ENCODE measurements around the gene SLIT3.

Gene SLIT3

GRCh38 chr5:168770036-168770498 lies 530.9 kb downstream of the SLIT3 start:
- no peak overlapping the region for H3K9ac ChIP-seq
- H2AFZ ChIP-seq, result no peak overlapping the region
- H3K79me2 ChIP-seq, result no peaks in the 10 kb centered on the region
- H3K4me3 ChIP-seq (ENCODE audit: low read depth, low read length), result no peak overlapping the region
- TF ChIP-seq CTCF (IDR thresholded peaks at IDR 0.05), result no peak
- no peaks in the 10 kb centered on the region for H3K36me3 ChIP-seq (ENCODE audit: control insufficient read depth, insufficient read depth, low read length)
- no peak overlapping the region for H3K27ac ChIP-seq
- no peak overlapping the region for H3K4me2 ChIP-seq (ENCODE audit: low read length)
- H3K9me3 ChIP-seq (ENCODE audit: control insufficient read depth, low read length), result no peaks in the 10 kb centered on the region
- no peaks in the 10 kb centered on the region for H3K27me3 ChIP-seq (ENCODE audit: control insufficient read depth, insufficient read depth, low read length)
- H3K4me1 ChIP-seq, result no peaks in the 10 kb centered on the region

- H3K9me3 ChIP-seq (ENCODE audit: control insufficient read depth, low read length), result no peaks in the 10 kb centered on the region
- H3K4me2 ChIP-seq (ENCODE audit: low read length), result no peak overlapping the region
- H3K36me3 ChIP-seq (ENCODE audit: control insufficient read depth, insufficient read depth, low read length), result no peaks in the 10 kb centered on the region
Observed at GRCh38 chr5:168768172-168768571, 532.8 kb downstream of the SLIT3 start.

GRCh38 chr5:168766426-168766700 lies 534.6 kb downstream of the SLIT3 start:
- no peaks in the 10 kb centered on the region for H3K27me3 ChIP-seq (ENCODE audit: control insufficient read depth, insufficient read depth, low read length)
- no peak overlapping the region for H3K4me3 ChIP-seq (ENCODE audit: low read depth, low read length)
- H3K4me2 ChIP-seq (ENCODE audit: low read length), result no peak overlapping the region
- no peak overlapping the region for H2AFZ ChIP-seq
- H3K36me3 ChIP-seq (ENCODE audit: control insufficient read depth, insufficient read depth, low read length), result no peaks in the 10 kb centered on the region
- no peak overlapping the region for H3K27ac ChIP-seq
- H3K9ac ChIP-seq, result no peak overlapping the region
- no peaks in the 10 kb centered on the region for H3K79me2 ChIP-seq
- no peak for TF ChIP-seq CTCF (IDR thresholded peaks at IDR 0.05)
- no peaks in the 10 kb centered on the region for H3K9me3 ChIP-seq (ENCODE audit: control insufficient read depth, low read length)
- no peaks in the 10 kb centered on the region for H3K4me1 ChIP-seq

More at GRCh38 chr5:168768172-168768571, 532.8 kb downstream of the SLIT3 start:
- no peaks in the 10 kb centered on the region for H3K79me2 ChIP-seq
- H3K27me3 ChIP-seq (ENCODE audit: control insufficient read depth, insufficient read depth, low read length), result no peaks in the 10 kb centered on the region
- no peak overlapping the region for H3K4me3 ChIP-seq (ENCODE audit: low read depth, low read length)
- no peak overlapping the region for H3K27ac ChIP-seq
- H3K4me1 ChIP-seq, result no peaks in the 10 kb centered on the region
- H2AFZ ChIP-seq, result no peak overlapping the region
- H3K9ac ChIP-seq, result no peak overlapping the region
- TF ChIP-seq CTCF (IDR thresholded peaks at IDR 0.05), result no peak

DNA sequence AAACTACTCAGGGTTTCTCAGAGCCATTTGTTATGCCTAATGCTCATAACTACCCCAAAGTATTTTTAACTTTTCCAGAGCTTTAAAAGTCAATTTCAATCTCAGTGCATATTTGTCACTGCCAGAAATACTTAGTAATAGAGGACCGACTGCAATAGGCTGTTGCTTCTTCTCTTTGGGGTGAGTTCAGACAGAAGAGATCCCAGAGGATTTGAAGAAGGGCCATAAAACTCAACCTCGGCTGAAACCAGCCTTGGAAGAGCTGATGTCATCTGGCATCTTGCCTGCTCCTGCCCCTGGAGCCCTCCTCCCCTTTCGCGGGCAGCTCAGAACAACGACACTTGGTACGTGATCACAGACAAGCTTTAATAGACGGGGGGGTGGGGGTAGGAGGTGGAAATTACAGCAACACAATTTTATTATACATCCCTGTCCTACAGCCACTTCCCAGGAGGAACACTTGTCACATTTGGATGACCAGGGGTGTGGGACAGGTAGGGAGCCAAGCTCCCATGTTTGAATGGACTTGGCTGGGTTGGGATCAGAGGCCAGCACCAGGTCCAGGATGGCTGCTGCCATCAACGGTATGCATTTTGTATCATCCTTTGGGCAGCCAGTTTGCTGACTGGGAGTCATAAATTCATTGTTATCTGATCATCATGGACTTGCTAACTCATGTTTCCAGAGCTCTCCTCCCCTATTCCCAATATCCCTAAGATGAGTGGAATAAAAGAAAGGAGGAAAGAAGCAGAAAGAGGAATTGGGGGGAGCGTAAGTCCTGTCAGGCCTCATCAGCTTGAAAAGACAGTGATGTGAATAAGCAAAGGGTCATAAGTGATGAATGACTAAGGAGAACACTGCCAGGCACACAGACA lies 535.2 kb downstream of the SLIT3 start:
- H3K27ac ChIP-seq, result no peak overlapping the region

More for the DNA sequence above, 535.2 kb downstream of the SLIT3 start:
- Histone ChIP-seq H3K4me2 (ENCODE audit: low read length) (no peak overlapping the region), H3K79me2 (no peaks in the 10 kb centered on the region), H3K4me3 (ENCODE audit: low read depth, low read length) (no peak overlapping the region), H3K36me3 (ENCODE audit: control insufficient read depth, insufficient read depth, low read length) (no peaks in the 10 kb centered on the region), H2AFZ (no peak overlapping the region), H3K27me3 (ENCODE audit: control insufficient read depth, insufficient read depth, low read length) (no peaks in the 10 kb centered on the region), H3K9ac (no peak overlapping the region), H3K4me1 (no peaks in the 10 kb centered on the region), H3K9me3 (ENCODE audit: control insufficient read depth, low read length) (no peaks in the 10 kb centered on the region)
- no peak for TF ChIP-seq CTCF (IDR thresholded peaks at IDR 0.05)
